Body of pancreas (tissue), 4 donors: ENCODE measurements around the gene ARHGDIB. TPM values are rescaled to one million over a fixed set of nuclear protein-coding genes. Genes with fewer than 3 reads are reported as not detected.

ENCODE experiments used
- ATAC-seq: fragments of 150-250 bp; one replicate; pipeline ENCODE4 v1.9.1; 2016
- DNase-seq, 4 donors: peaks; one replicate each; pipeline ENCODE4 v3.0.0-alpha.2; 2019
- H3K27ac ChIP-seq, 4 donors: fragments of 200-600 bp; sonication (generic); 1 replicate in 3 of 4; 2 replicates in 1 of 4; pipeline versions ENCODE4 v1.5.1 to v1.6.1; 2016 to 2019; ENCODE audit warnings: mild to moderate bottlenecking in 1 of 4, mixed read lengths in 1 of 4, moderate library complexity in 1 of 4
- H3K27me3 ChIP-seq, 2 donors: fragments of 200-600 bp; sonication (generic); one replicate each; pipeline ENCODE4 v1.6.0; 2016; ENCODE audit warnings: mild to moderate bottlenecking in 1 of 2
- H3K36me3 ChIP-seq, 2 donors: fragments of 200-600 bp; sonication (generic); replicated peaks in 1 of 2; 2 replicates each; pipeline ENCODE4 v1.5.1; 2016; ENCODE audit warnings: low read depth in 2 of 2; ENCODE audit not compliant: insufficient read depth in 1 of 2
- H3K4me1 ChIP-seq: fragments of 200-600 bp; sonication (generic); one replicate; pipeline ENCODE4 v1.6.0; 2016
- H3K4me3 ChIP-seq, 2 donors: fragments of 200-600 bp; sonication (generic); 1 replicate in 1 of 2; 2 replicates in 1 of 2; pipeline ENCODE4 v1.5.1; 2016 to 2019
- H3K9me3 ChIP-seq, 3 donors: fragments of 200-600 bp; sonication (generic); 1 replicate in 2 of 3; 2 replicates in 1 of 3; pipeline ENCODE4 v1.5.1; 2016
- POLR2A ChIP-seq, 3 donors: fragments of 450-650 bp; IDR thresholded peaks; one replicate each; pipeline ENCODE4 v1.6.1; 2016; ENCODE audit warnings: antibody characterized with exemption in 3 of 3, mild to moderate bottlenecking in 2 of 3
- WGBS, 2 donors: methylation state at CpG; one replicate each; pipeline ENCODE4 v1.1.5; 2017; 5-methylcytosine and 5-hydroxymethylcytosine counted together
- intact Hi-C: fragments of 100-400 bp; cut with DNase I; formaldehyde crosslinking; loops from one replicate; pipeline ENCODE4 v1.15.1; 2023
- total RNA-seq, 2 donors: library from RNA; depleted of rRNA; stranded (reverse); fragments of >200 nt; gene quantifications; one replicate each; pipeline ENCODE4 v1.1.0, GENCODE V29; 2016
- TF ChIP-seq, protein P1 (sequence below), 7 experiments: fragments of 450-650 bp in 4 of 7; fragments of 200-600 bp in 3 of 7; sonication (generic) in 3 of 7; IDR thresholded peaks; one replicate each; pipeline ENCODE4 v1.5.1; 2016 to 2019; ENCODE audit warnings: antibody characterized with exemption in 7 of 7

Gene ARHGDIB
- total RNA-seq, 2 donors from 2014 or later, result 19.8 to 36.6 TPM

DNA sequence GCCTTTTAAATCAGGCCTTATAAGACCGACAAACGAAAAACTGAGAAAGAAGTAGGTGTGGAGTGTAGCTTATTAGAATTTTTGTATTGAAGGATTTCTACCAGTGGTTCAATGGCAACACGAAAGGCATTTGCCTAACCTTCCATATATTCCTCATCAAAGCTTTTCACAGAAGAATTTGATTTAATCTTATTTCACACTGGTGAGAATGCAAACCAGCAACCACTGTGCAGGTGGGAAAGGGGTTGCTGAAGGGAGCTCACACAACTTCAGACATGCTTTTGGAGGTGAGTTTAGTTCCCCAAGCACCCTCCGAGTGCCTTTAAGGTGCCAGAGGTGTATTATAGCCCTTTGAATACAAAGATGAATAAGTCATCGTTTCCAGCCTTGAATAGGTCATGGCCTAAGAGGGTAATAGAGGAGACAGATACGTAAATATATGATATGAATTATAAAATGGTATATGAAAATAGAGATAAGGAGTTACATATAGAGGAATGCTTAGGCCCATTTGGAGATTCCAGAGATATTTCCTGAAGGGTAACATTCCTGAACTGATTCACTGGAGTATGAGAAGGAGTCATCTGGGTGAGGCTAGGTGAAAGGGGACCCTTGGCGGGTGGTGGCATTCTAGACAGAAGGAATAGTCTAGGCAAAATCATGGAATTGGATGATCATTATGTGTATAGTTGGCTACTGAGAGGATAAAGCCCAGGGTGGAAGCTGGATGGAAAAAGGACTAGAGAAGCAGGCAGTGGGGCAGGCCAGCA lies 29.4 kb downstream of the ARHGDIB start:
- Histone ChIP-seq H3K36me3 (no peaks in the 10 kb centered on the region), H3K27ac (peak overlapping the region; percentile 8 to 55 (median 19)), H3K4me1 (peaks cover 96% of the 10 kb centered on the region), H3K4me3 (no peak overlapping the region), H3K9me3 (no peaks in the 10 kb centered on the region), H3K27me3 (no peaks in the 10 kb centered on the region)
- no peak for DNase-seq
- TF ChIP-seq, protein P1, sequence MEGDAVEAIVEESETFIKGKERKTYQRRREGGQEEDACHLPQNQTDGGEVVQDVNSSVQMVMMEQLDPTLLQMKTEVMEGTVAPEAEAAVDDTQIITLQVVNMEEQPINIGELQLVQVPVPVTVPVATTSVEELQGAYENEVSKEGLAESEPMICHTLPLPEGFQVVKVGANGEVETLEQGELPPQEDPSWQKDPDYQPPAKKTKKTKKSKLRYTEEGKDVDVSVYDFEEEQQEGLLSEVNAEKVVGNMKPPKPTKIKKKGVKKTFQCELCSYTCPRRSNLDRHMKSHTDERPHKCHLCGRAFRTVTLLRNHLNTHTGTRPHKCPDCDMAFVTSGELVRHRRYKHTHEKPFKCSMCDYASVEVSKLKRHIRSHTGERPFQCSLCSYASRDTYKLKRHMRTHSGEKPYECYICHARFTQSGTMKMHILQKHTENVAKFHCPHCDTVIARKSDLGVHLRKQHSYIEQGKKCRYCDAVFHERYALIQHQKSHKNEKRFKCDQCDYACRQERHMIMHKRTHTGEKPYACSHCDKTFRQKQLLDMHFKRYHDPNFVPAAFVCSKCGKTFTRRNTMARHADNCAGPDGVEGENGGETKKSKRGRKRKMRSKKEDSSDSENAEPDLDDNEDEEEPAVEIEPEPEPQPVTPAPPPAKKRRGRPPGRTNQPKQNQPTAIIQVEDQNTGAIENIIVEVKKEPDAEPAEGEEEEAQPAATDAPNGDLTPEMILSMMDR (IDR thresholded peaks at IDR 0.05), result no peak
- TF ChIP-seq POLR2A (IDR thresholded peaks at IDR 0.05), result no peak
- no peak for ATAC-seq
- intact Hi-C loops, result no loop called here
- WGBS, 2 donors, result 57 to 68% methylated on average over 7 of the region's 7 CpGs

DNA sequence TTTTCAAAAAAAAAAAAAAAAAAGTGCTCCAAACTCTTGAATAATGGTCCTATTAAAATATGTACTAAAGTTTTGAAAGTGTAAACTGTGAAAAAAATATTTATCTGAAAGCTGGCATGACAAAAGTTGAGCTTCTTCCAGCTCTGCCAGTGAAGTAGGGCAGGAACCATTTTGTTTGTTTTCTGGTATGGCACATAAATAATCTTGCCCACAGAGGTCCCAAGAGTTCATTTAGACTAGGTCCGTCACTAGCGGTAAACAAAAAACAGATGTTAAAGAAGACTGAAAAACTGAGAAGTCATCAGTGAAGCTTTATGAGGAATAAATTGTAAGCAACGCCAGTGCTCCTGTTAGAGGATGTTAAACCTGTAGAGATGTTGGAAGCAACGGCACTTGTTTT lies 30.0 kb downstream of the ARHGDIB start:
- intact Hi-C loops, result no loop called here
- Histone ChIP-seq H3K27me3 (no peaks in the 10 kb centered on the region), H3K4me1 (peaks cover 95% of the 10 kb centered on the region), H3K9me3 (no peaks in the 10 kb centered on the region), H3K4me3 (no peak overlapping the region), H3K36me3 (no peaks in the 10 kb centered on the region), H3K27ac (peak overlapping the region; percentile 8 to 55 (median 20))
- 32 to 35% methylated on average over 4 of the region's 4 CpGs for WGBS, 2 donors
- no peak for TF ChIP-seq POLR2A (IDR thresholded peaks at IDR 0.05)
- TF ChIP-seq, protein P1 (IDR thresholded peaks at IDR 0.05), result no peak
- ATAC-seq (no peak), DNase-seq (no peak)

DNA sequence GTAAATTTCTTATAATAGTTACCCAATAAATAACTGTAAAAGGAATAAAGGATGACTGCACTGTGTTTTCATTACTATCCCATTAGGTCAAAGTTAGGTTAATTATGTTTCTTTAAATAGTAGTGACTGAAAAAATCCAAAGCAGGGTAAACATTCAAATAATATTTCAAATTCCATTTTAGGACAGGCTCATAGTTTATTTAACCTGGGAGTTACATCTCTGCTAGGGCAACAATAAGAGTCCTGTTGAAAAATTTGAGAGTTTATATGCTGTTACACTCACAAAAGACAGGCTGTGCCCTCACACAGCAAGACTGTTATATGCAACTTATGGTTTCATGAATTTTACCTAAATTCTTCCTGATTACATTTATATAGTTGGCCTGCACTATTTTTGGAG lies 31.1 kb downstream of the ARHGDIB start:
- Histone ChIP-seq H3K27me3 (no peaks in the 10 kb centered on the region), H3K36me3 (no peaks in the 10 kb centered on the region), H3K4me3 (no peak overlapping the region), H3K9me3 (no peaks in the 10 kb centered on the region), H3K4me1 (peaks cover 85% of the 10 kb centered on the region), H3K27ac (peak overlapping the region in 2 of 4 donors; percentile 13 to 74)
- intact Hi-C loops, result no loop called here
- TF ChIP-seq, protein P1 (IDR thresholded peaks at IDR 0.05), result peak in 3 of 7 experiments; percentile 21 to 28 (median 21)
- no peak for TF ChIP-seq POLR2A (IDR thresholded peaks at IDR 0.05)
- ATAC-seq (no peak), DNase-seq (no peak)

DNA sequence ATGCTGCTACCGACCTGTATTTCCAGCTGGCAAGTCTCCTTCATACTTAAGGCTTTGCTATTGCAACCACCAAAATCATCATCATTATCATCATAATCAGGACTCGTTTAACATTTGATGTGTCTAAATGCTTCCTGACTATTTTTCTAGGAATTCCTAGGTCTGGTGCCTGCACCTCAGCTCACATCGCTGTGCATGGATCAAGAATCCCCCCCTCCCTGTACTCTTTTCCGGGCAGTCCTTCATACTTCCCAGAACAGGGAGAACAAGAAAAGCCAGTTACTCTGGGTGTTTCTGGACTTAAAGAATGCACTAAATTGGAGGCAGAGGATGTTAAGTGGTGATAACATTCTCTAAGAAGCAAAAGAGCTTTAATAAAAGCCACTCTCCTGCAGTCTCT lies 32.5 kb downstream of the ARHGDIB start:
- TF ChIP-seq, protein P1 (IDR thresholded peaks at IDR 0.05), result no peak
- TF ChIP-seq POLR2A (IDR thresholded peaks at IDR 0.05), result no peak
- ATAC-seq (peak; percentile 96), DNase-seq (peak; percentile 48 to 74 (median 52))
- no peaks in the 10 kb centered on the region for H3K36me3 ChIP-seq
- peaks cover 82% of the 10 kb centered on the region for H3K4me1 ChIP-seq
- H3K4me3 ChIP-seq, result no peak overlapping the region
- H3K27me3 ChIP-seq, result no peaks in the 10 kb centered on the region
- WGBS, 2 donors, result 18 to 19% methylated on average over 4 of the region's 4 CpGs
- H3K9me3 ChIP-seq, result no peaks in the 10 kb centered on the region
- peak overlapping the region in 2 of 4 donors; percentile 38 to 74 for H3K27ac ChIP-seq
- intact Hi-C loops, result no loop called here

DNA sequence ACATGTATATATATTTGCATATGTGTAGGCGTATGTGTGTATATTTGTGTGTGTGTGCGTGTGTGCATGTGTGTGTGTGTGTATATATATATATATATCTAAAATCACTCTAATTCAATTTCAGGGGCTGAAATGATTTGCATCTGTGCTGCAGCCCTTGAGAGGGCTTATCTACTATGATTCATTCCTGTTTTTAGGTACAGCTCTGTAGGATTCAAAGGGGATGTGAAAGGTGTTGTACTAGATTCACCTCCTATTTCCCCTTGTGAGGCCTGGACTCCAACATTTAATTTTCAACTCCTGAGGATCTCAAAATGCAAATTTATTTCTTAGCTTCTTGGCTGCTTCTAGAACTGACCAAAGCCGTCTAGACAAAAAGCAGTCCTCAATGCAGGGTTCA lies 34.1 kb downstream of the ARHGDIB start:
- 83 to 86% methylated on average over 3 of the region's 3 CpGs for WGBS, 2 donors
- no peak for TF ChIP-seq POLR2A (IDR thresholded peaks at IDR 0.05)
- TF ChIP-seq, protein P1 (IDR thresholded peaks at IDR 0.05), result no peak

More for the DNA sequence above, 34.1 kb downstream of the ARHGDIB start:
- Histone ChIP-seq H3K27ac (no peak overlapping the region), H3K36me3 (no peaks in the 10 kb centered on the region), H3K4me1 (peaks cover 66% of the 10 kb centered on the region), H3K27me3 (no peaks in the 10 kb centered on the region), H3K4me3 (no peak overlapping the region), H3K9me3 (no peaks in the 10 kb centered on the region)
- ATAC-seq (no peak), DNase-seq (no peak)
- intact Hi-C loops, result no loop called here
